HG02798 (cell line): ENCODE data around the gene SF3B3.
"Not testable (repeated sequence)": the region's sequence is repeated elsewhere in the genome, so short reads cannot be mapped to it uniquely, and the experiment has no call there.

Source experiments
- ATAC-seq: cut with Tn5 transposase; IDR thresholded peaks from one replicate; pipeline ENCODE4 v1.9.1; 2021; ENCODE audit warnings: mild to moderate bottlenecking; ENCODE audit not compliant: unreplicated experiment, poor library complexity

SF3B3 gene

GRCh38 chr16:70510216-70510615 is 13.4 kb upstream of the SF3B3 start:
- no peak for ATAC-seq

DNA sequence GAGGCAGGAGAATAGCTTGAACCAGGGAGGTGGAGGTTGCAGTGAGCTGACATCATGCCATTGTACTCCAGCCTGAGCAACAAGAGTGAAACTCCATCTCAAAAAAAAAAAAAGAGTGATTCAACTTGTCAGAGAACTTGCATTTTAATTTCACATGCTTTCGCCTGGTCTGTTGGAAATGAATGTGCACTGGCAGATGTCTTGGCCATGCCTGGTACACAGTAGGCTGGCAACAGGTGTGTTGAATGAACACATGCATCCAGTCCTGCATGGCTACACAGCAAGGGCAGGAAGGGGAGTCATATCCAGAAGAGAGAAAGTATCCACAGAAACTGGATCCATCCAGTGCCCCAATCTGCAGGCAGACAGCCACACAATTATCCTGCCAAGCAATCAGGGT is 11.8 kb upstream of the SF3B3 start:
- no peak for ATAC-seq

DNA sequence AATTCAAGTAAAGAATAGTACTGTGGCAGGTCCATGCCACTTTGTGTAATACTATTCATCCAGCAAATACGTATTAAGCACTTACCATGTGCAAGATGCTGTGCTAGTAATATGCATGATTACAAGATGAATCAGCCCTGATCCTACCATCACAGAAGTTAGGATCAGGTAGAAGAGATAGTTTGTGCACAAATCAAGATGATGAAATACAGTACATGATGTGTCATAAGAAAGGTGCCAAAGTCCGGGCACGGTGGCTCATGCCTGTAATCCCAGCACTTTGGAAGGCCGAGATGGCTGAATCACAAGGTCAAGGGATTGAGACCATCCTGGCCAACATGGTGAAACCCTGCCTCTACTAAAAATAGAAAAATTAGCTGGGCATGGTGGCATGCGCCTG is 11.2 kb upstream of the SF3B3 start:
- no peak for ATAC-seq

DNA sequence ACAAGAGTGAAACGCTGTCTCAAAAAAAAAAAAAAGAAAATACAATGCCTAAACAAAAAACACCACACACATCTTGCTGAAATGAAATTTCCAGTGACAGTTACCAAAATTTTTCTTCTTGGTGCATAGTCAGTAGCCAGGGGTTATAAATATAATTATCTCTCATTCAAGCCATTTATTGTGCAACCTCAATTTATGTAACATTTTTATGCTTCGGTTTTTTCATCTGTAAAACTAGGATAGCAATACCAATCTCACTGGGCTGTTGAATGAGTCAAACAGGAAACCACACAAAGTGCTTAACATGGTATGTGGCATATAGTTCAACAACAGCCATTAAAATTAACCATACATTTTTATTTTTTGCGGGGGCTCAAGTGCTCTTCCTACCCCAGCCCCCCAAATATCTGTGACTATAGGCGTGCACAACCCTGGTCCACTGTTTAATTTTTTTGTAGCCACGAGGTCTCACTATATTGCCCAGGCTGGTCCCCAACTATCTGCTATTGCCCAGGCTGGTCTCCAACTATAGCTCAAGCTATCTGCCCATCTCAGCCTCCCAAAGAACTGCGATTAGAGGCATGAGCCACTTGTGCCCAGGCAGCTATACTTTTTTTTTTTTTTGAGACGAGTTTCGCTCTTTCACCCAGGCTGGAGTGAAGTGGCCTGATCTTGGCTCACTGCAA is 2.9 kb upstream of the SF3B3 start:
- ATAC-seq, result no peak

DNA sequence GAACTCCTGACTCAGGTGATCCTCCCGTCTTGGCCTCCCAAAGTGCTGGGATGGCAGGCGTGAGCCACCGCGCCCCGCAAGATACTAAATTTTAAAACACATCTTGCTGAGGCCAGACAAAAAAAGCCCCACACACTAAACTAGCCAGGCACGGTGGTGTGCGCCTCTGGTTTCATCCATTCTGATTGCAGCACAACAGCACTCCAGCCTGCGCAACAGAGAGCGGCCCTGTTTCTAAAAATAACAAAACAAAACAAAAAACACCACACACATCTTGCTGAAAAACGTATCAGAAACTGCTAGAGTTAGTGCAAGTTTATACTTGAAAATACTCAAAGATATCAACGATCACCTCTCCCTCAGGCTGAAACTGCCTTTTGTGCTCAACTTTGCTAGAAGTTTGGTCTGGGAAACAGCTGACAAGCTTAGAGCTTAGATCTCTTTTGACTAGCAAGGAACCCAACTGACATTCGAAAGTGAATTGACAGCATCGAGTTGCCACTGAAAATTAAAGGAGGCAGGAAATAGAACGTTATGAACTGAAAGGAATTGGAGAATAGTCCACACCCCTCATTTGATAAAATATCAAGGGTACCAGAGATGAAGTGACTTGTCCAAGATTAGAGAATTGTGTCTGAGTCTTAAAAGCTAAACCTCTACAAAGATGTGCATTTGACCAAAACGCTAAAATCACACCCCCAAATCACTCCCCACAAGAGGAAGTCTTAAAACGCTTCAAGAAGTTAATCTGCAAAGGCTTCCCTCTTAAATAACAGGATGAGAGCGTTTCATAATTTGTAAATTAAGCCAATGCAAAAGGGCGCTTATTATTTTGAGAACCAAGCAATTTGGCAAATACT is 1.2 kb upstream of the SF3B3 start:
- no peak for ATAC-seq

DNA sequence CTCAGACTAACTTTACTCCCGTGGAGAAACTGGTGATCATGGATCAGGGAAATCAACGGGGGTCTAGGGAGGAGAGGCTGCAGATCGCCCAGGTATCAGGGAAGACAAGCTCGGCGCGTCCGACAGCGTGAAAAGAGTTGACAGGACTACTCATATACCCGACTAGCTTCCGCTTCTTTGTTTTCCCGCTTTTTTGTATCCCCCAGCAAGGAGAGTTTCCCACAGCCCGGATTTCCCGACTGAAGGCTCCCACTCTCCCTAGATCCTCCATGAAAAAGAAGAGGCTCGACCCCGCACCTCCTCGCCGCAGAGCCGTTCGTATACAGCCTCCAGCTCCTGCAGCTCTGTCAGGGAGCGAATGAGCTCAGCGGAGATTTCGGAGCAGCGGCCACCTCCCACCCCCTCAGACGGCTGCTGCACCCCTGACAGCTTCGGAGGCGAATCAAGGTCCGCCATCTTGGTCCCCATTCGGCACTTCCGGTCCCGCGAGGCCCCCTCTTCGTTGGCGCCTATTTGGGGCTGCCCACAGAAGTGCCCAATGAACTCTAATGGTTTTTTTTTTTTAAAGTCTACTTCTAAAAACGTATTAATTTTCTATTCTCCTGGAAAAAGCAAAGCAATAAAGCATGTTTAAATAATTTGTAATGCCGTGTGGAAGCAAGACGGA is 407 bp upstream of the SF3B3 start, which contains the start of gene COG4:
Gene COG4 (minus strand): TSS at position 479 of the 667 bp plus-strand sequence. CDS start 11 bp downstream, at position 468.
- ATAC-seq, result peak; percentile 60

GRCh38 chr16:70524399-70524825 is 796 bp downstream of the SF3B3 start:
- ATAC-seq, result not testable (repeated sequence)

- no peak for ATAC-seq
These were observed 2.8 kb downstream of the SF3B3 start for GRCh38 chr16:70526403-70526802.

GRCh38 chr16:70527315-70527996 is 3.8 kb downstream of the SF3B3 start:
- no peak for ATAC-seq

- no peak for ATAC-seq
These were observed 5.6 kb downstream of the SF3B3 start for GRCh38 chr16:70529051-70529777.

- not testable (repeated sequence) for ATAC-seq
These were observed 6.3 kb downstream of the SF3B3 start for GRCh38 chr16:70529954-70530353.

- ATAC-seq, result no peak
These were observed 11.4 kb downstream of the SF3B3 start for GRCh38 chr16:70534971-70535370.

- ATAC-seq, result no peak
These were observed 17.4 kb downstream of the SF3B3 start for GRCh38 chr16:70540994-70541393.

GRCh38 chr16:70544548-70544947 is 20.9 kb downstream of the SF3B3 start:
- ATAC-seq, result no peak

DNA sequence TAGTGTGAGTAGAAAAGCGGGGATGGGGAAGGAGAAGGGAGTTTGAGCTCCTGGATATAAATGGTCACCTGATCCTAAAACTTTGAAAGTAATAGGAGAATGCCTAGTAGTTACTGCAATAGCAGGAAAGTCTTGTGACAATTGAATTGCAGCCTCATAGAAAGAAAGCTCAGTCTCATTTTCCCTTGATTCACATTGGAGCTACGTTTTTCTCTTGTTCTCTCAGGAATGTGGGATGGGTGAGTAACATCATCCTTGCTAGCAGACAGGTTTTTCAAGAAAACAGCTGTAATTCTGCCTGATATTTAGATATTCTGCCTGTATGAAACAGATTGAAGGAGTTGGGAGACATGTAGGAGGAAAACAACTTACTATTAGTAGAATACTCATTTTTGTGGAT is 25.3 kb downstream of the SF3B3 start:
- ATAC-seq, result no peak

DNA sequence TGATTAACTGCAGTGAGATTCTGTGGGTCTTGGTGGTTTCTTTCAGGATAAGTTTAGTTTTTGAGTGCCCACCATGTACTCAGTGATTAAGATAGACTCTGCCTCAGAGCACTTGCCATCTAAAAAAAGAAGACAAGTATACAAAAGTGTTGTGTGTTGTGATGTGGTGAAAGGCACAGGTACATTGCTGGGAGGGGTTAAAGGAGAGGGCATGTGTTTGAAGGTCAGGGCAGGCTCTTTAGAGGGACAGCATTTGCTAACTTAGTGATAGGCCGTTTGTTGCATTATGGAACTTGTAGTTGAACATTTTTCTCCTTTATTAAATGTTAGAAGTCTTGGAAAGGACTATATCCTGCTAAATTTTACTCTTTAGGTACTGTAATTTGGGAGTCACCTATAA is 26.5 kb downstream of the SF3B3 start:
- ATAC-seq, result no peak

DNA sequence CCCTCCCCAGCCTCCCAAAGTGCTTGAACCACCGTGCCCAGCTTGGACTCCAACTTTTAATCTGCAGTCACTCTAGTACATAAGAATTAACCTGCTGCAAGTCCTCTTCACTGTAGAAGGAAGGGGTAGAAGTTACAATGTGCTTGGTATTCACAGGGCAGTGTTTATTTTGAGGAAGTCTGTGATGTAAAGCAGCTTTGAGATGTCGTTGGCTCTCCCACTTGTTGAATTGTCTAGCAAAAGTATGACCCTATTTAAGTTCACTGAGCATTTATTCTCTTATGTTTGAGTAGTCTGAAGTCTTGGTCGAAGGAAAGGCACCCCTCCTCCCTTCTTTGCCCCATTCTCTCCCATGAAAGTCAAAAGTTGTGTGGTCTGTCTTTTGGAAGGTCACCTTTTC is 28.2 kb downstream of the SF3B3 start:
- no peak for ATAC-seq

DNA sequence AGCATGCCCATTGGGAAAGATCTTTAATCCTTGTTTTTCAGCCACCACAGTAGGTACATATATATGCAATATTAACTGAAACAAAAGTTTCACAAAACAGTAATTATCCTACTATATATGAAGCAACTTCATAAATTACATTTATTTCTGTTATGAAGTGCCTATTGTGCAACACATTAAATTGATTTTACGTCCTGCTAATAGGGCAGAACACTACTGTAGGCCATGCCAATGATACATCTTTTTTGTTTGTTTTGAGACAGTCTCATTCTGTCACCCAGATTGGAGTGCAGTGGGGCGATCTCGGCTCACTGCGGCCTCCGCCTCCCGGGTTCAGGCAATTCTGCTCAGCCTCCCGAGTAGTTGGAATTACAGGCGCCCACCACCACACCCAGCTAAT is 29.1 kb downstream of the SF3B3 start:
- no peak for ATAC-seq

DNA sequence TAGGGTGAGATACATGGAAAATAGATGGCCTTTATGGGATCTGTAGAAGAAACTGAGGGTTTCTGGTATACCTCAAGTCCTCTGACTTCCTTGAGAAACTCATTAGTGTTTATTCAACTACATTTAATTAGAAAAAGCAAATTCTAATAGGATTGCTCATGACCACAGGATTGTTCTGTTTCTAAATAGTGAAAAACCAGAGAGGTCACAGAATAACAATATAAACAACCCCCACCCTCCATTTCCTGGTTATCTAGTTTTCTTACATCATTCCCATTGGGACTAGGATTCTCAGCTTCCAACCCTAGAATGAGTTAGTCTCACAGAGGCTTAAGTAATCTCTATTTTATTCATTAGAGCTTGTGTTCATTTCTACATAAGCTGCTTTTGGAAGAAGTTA is 30.0 kb downstream of the SF3B3 start:
- no peak for ATAC-seq

DNA sequence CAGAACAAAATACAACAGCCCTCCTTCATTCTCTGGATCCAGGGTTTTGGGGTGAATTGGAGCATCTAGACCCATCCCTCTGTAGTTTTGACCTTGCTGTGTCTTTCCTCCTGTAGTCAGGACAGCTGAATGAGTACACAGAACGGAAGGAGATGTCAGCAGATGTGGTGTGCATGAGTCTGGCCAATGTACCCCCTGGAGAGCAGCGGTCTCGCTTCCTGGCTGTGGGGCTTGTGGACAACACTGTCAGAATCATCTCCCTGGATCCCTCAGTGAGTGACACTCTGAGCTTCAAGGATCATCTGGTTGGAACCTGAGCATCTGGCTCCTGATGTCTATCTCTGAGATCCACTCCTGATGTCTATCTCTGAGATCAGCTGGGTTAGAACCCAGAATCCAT is 32.4 kb downstream of the SF3B3 start:
- no peak for ATAC-seq
